WI38 (cell line): ENCODE data around the gene NARF.
"Not testable (repeated sequence)": the region's sequence is repeated elsewhere in the genome, so short reads cannot be mapped to it uniquely, and the experiment has no call there.

Source experiments
- H3K4me3 ChIP-seq: 2 replicates; pipeline ENCODE4 v1.5.1; 2011; ENCODE audit warnings: low read depth, mild to moderate bottlenecking, control low read depth, low read length
- TF ChIP-seq, protein P1 (sequence below): IDR thresholded peaks from 2 replicates; pipeline ENCODE4 v1.5.1; 2012; ENCODE audit warnings: low read depth, mild to moderate bottlenecking, control low read depth, low read length

Gene NARF

DNA sequence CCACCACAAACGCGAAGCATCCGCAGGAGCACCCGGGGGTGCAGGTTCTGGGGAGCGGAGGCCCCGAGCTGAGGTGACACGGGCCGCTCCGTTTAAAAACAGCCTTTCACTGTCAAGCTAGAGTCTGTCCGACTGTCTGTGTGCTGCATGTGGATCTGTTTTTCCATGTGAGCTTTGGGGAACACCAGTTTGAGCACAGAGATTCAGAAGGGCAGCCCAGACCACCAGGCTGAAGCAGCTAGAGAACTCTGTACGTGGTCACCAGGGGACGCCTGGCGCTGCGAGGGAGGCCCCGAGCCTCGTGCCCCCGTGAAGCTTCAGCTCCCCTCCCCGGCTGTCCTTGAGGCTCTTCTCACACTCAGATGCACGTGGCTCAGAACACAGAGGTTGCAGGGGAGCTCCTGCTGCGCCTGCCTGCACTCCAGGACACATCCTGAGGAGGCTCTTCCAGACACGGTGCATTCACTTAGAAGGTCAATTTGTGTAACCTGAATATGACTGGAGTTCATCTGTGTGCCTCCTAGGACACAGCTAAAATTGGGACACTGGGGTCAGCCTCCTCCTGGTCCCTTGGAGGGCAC lies 45.3 kb downstream of the NARF start:
- TF ChIP-seq, protein P1, sequence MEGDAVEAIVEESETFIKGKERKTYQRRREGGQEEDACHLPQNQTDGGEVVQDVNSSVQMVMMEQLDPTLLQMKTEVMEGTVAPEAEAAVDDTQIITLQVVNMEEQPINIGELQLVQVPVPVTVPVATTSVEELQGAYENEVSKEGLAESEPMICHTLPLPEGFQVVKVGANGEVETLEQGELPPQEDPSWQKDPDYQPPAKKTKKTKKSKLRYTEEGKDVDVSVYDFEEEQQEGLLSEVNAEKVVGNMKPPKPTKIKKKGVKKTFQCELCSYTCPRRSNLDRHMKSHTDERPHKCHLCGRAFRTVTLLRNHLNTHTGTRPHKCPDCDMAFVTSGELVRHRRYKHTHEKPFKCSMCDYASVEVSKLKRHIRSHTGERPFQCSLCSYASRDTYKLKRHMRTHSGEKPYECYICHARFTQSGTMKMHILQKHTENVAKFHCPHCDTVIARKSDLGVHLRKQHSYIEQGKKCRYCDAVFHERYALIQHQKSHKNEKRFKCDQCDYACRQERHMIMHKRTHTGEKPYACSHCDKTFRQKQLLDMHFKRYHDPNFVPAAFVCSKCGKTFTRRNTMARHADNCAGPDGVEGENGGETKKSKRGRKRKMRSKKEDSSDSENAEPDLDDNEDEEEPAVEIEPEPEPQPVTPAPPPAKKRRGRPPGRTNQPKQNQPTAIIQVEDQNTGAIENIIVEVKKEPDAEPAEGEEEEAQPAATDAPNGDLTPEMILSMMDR = no peak
- no peak overlapping the region for H3K4me3 ChIP-seq

DNA sequence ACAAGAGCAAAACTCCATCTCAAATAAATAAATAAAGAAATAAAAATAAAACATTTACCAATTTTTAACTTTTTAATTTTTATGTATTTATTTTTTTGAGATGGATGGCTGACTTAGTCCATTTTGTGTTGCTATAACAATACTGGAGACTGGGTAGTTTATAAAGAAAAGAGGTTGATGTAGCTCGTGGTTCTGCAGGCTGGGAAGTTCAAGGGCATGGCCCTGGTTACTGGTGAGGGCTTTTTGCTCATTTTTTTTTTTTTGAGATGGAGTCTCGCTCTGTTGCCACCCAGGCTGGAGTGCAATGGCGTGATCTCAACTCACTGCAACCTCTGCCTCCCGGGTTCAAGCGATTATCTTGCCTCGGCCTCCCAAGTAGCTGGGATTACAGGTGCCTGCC lies 46.8 kb downstream of the NARF start:
- TF ChIP-seq, protein P1 = no peak
- H3K4me3 ChIP-seq = no peak overlapping the region

DNA sequence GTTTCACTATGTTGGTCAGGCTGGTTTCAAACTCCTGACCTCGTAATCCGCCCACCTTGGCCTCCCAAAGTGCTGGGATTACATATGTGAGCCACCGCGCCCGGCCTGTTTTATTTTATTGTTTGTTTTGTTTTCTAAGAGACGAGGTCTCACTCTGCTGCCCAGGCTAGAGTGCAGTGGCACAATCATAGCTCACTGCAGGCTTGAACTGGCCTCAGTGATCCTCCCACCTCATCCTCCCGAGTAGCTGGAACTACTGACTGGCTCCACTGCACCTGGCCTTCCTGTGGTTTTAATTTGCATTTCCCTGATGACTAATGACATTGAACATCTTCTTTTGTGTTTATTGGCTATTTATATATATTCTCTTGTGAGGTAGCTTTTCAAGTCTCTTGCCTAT lies 47.9 kb downstream of the NARF start:
- not testable (repeated sequence) for H3K4me3 ChIP-seq

DNA sequence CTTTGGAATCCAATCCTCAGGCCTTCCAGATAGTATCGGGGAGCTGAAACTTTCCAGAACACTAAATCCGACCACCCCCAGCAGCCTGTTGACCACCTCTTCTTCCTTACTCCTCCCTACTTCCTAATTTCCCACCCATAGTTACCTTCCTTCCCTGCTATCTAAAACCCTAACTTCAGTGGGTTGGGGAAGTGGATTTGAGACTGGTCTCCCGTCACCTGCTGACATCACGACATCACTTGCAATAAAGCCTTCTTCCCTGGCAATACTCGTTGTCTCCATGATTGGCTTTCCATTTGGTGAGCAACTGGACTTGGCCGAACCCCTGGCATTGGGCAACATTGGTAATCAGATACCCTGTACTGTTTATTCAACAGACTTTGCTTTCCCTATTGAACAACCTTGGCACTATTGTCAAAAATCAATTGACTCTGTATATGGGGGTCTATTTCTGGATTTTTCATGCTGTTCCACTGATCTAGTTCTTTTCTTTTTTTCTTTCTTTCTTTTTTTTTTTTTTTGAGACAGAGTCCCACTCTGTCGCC lies 49.2 kb downstream of the NARF start:
- TF ChIP-seq, protein P1 = no peak
- H3K4me3 ChIP-seq = no peak overlapping the region

DNA sequence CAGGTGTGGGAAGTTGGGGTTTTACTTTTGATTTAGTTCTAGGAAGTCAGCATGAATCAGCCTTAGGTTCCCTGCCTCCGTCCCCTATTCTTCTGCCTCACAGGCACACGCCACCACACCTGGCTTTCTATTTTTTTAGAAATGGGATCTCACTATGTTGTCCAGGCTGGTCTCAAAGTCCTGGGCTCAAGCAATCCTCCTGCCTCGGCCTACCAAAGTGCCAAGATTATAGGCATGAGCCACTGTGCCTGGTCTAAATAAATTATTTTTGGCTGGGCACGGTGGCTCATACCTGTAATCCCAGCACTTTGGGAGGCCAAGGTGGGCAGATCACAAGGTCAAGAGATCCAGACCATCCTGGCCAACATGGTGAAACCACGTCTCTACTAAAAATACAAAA lies 53.1 kb downstream of the NARF start:
- H3K4me3 ChIP-seq = not testable (repeated sequence)

DNA sequence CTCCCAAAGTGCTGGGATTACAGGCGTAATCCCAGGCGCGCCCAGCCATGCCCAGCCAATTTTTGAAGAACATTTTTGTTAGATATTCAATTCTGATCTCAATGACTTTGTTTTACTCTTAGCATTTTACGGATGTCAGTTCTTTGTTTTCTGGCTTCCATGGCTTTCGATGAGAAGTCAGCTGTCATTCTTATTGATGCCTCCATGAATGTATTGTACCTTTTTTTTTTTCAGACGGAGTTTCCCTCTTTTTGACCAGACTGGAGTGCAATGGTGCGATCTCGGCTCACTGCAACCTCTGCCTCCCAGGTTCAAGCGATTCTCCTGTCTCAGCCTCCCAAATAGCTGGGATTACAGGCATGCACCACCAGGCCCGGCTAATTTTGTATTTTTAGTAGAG lies 55.3 kb downstream of the NARF start:
- H3K4me3 ChIP-seq = not testable (repeated sequence)

DNA sequence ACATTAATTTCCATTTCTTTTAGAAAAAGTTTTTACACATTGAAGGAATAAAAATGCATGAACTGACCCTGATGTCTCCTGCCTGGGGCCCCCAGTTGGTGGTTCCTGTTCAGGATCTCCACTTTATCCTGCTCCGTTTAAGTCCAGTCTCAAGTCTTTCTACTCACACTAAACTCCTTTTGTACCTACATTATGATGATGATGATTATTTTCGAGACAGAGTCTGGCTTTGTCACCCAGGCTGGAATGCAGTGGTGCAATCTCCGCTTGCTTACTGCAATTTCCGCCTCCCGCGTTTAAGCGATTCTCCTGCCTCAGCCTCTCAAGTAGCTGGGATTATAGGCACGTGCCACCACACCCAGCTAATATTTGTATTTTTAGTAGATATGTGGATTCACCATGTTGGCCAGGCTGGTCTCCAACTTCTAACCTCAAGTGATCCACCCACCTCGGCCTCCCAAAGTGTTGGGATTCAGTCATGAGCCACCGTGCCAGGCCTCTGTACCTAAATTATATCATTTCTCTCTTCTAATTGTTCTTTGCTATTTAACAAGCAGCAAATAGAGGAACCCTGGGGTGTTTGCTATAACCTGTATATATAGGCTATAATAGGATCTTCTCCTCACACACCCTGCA lies 58.8 kb downstream of the NARF start:
- no peak overlapping the region for H3K4me3 ChIP-seq

DNA sequence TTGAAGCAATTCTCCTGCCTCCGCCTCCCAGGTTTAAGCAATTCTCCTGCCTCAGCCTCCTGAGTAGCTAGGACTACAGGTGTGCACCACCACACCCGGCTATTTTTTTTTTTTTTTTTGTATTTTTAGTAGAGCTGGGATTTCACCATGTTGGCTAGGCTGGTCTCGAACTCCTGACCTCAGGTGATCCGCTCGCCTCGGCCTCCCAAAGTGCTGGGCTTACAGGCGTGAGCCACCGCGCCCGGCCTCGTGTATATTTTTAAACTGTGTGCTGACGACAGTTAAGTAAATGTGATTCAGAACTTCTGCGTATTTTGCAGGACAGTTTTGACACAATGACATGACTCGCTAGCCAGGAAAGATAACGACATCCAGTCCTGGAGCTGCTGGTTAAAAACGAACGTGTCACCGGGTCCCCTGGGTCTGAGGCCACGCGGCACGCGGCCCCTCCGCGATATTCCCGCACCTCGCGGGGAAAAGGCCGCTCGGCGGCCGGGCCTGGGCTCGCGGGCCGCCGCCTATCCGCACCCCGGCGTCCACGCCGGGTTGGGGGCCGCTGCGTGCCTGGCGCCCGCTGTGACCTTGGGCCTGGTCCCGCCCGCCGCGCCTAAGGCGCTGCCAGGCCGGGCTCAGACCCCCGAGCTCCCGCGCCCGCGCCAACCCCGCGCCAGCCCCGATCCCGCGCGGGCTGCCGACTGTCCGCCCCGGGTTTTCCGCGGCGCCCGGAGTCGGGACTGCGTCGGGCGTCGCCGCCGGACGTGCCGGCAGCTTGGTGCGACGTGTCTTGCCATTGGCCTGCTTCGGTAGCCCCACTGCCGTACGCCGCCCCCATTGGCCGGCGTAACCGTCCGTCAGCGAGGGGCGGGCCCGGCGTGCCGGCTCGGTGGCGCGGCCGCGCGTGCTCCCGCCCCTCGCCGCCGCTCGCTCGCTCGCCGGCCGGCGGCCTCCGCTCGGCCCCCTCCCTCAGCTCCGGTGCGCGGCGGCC lies 60.6 kb downstream of the NARF start, which contains the start of gene FOXK2:
Gene FOXK2, plus strand, starts transcription at position 907 of the 985 bp plus-strand sequence. CDS start 157 bp downstream, outside the sequence.
- H3K4me3 ChIP-seq = peak within 1 kb of the TSS; percentile 73
- TF ChIP-seq, protein P1 = no peak

More for the DNA sequence above, 58.8 kb downstream of the NARF start:
- TF ChIP-seq, protein P1 = no peak
